ENCODE data around the gene ZNF79.

GRCh38 chr9:127384901-127385300, 39.3 kb upstream of the ZNF79 start:
- no peak for TF ChIP-seq CTCF (IDR thresholded peaks at IDR 0.05)
- no peak for TF ChIP-seq POLR2AphosphoS5 (IDR thresholded peaks at IDR 0.05)

All from suprapubic skin (tissue), 3 donors.